Measurements from ENCODE around the gene IGLL5.

The IGLL5 gene

GRCh38 chr22:22865311-22866072, 22.1 kb upstream of the IGLL5 start:
- DNase-seq = no peak

- DNase-seq = no peak
Observed at GRCh38 chr22:22866381-22867111, 21.1 kb upstream of the IGLL5 start.

DNA sequence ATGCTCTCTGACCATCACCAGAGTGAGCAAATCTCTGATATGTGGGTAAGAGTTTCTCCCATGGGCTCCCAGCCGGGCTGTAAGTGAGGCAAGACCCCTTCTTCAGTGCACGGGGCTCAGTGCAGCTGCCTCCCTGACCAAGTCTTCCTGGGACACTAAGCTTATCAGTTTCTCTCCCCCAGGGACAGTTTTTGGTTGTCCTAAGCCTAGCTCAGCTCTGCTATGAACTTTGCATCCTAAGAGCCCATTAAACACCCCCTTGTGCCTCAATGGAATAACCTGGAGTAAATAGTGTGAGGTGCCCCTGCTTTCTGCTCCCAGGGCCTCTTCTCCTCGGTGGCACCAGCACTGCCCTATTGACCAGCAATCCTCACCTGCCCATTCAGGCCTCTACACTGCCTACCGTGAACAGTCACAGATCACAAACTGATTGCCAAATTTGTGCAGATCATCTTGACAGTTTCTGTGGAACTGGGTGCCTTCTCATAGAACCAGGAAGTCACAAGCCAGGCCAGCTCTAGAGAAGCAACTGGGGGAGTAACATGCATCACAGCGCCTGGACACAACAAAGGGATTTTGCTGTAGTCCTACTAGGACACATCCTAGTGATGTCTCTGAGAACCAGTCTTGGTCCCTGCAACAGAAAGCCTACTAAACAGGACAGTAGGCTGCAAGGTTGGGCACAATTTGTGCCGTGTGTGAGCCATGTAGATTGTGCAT, 19.5 kb upstream of the IGLL5 start:
- no peak for DNase-seq

DNA sequence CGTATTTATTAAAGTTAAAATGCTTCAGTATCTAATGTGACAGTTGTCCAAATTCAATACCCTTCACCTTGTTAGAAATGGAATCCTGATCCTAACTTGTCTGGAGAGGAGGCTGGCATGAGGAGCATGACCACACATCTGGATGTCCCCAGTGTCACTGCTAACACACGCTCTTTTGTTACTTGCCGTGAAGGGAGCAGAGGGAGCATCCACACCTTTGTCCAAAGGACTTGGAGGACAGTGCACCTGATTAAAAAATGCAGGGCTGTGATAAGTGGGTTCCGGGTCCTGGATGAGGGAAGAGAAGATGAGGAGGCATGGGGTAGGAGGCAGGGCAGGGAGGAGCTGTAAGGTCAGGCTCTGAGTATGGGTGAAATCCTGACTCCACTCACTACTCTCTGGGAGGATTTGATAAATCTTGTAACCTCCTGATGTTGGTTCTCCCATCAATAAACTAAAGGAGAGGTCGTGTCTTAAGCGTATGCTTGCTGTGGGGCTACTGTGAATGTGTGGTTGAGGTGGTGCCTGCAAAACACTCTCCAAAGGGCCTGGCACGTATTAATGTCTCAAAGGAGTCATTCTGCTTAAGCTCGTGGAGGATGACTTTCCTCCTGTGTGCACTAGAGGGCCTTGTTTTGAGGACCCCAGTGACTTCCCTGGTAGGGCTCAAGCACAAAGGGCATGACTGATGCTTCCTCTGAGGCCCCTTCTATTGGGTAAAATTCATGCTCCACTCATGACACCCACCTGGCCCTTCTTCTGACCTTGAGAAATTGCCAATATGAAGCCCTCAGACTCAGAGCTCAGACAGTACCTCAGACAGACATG, 16.8 kb upstream of the IGLL5 start:
- no peak for DNase-seq

- DNase-seq = no peak
Observed at GRCh38 chr22:22871536-22872278, 15.9 kb upstream of the IGLL5 start.

DNA sequence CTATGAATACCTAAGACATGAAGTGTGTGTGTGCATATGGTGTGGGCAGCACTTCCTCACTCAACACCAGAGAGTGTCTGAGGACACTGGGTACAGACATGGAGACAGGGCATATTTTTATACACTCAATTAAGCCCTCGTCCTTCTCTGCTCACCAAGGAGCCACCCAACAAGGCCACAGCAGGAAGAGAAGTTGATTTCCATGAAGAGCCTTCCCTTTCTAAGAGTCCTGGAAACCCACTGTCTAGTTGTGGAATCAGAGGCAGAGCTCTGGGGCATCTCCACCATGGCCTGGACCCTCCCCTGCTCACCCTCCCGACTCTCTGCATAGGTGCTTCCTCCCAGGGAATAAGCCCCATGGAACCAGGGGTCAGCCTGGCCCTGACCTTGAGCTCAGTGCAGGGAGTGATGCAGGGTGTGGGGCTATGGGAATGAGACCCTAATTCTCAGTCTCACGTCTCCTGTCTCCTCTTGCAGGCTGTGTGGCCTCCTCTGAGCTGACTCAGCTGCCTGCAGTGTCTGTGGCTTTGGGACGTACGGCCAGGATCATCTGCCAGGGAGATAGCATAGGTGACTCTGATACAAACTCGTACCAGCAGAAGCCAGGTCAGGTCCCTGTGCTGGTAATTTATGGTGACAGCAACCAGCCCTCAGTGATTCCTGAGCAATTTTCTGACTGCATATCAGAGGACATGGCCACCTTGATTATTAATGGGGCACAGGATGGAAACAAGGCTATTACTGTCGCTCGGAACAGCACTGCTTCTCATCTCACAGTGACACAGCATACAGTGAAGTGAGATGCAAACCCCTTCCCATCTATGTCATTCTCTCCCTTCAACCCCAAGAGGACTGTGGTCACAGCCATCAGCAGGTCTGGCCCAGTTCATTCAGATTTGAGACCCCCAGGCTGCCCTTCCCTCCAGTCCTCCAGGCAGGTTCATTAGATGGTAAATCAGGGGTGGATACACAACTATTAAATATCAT, 14.6 kb upstream of the IGLL5 start:
- no peak for DNase-seq

- no peak for DNase-seq
Observed at GRCh38 chr22:22877523-22878210, 9.9 kb upstream of the IGLL5 start.

DNA sequence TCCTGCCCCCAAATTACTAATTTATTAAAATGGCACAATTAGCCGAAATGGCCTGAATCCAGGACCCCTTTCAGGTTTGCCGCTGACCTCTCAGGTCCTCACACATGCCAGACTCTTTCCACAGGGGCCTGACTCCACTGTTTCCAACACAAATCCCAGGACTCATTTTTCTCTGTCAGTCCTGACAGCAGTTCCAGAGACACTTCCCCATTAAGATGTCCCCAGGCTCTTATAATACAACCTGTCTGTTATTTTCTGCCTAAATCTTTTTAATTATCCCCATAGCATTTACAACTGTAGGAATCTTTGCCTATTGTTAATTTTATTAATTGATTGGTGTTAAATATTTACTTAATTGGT, 9.4 kb upstream of the IGLL5 start:
- no peak for DNase-seq

DNA sequence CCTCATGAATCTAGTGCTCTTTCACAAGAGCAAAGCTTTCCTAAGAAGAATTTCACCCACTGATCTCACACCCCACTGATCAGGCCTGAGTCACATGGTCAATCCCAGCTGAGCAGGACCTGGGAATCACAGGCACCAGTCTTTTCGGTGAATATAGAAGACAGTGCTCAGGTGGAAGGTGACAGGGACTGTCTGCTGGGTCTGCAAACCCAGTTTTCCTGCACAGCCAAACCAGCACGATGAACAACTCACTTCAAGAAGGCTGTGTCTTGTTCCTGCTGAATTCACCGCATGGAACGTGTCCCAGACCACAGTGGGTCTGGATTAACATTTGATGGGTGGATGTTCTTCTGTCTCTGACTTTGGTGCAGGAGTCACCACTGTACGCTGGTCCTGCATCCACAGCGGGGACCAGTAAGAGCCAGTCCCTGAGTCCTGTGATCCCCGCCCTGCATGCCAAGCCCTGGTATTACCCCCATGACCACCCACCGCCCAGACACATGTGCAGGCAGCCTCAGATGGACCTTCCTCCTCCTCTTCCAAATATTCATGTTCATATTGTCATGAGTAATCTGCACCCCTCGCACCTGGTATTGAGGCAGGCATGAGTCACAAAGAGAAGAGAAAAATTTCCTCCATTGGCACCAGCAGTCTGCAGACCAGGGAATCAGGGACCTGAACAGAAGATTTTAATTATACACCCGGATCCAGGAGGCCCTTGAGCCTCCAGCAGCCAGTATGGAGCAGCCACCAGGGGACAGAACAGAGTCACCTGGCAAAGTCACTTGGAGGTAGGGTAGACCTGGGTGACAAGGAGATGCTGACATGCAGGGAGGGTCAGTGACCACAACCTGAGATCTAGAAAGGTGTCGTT, 8.6 kb upstream of the IGLL5 start:
- DNase-seq = no peak

GRCh38 chr22:22879675-22880155, 7.9 kb upstream of the IGLL5 start:
- no peak for DNase-seq

GRCh38 chr22:22880645-22881044, 7.0 kb upstream of the IGLL5 start:
- DNase-seq = no peak

DNA sequence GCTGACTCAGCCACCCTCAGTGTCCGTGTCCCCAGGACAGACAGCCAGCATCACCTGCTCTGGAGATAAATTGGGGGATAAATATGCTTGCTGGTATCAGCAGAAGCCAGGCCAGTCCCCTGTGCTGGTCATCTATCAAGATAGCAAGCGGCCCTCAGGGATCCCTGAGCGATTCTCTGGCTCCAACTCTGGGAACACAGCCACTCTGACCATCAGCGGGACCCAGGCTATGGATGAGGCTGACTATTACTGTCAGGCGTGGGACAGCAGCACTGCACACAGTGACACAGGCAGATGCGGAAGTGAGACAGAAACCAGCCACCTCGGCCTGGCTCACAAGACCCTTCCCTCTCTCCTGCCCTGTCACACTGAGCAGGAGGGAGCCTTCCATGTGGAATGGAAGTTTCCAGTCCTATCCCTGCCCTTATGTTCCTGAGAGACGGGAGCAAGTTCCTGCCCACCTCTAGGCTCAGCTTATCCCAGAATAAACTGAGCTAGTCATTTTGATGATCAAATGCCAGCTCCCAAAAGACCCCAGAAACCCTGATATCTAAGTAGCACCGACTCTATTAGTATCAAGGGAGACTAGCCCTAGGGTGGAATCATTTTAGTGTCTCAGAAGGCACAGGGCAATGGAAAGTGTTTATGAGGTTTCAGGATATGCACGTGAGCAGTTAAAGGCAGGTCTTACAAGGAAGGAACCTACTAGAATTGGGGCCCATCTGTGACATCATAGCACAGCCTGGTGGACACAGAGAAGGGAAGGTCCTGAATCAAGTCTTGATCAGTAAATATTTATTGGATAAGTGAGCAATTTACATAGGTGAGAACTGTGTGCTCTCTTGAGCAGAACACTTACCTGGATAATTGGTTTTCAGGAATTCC, 6.3 kb upstream of the IGLL5 start:
- no peak for DNase-seq

GRCh38 chr22:22882033-22882717, 5.4 kb upstream of the IGLL5 start:
- DNase-seq = no peak

DNA sequence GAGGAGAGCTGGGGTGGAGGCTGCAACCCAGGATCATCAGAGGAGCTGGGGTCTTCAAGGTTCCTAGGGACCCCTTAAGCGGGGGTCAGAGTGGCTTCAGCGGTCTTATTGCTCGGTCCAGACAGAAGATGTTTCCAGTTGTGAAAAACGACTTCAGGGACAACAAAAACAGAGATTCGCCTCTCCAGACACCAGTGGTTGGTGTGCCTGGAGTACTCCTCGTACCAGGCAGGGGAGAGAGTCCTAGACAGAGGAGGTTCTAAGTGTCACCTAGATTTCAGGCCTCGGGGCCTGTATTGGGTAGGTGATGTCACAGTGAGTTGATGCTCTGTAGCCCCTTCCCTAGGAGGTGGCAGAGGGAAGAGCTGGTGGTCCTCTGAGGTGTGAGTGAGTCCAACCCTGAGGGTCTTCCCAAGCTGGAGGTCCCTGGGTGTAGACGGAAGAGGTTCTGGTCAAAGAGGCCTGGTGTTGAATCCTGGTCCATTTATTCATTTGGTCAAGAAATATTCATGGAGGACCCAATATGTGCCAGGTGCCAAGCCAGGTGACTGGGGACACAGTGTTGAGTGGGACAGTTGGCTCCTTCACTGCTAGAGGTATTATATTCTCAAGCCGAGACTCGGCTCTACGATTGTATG, 4.4 kb upstream of the IGLL5 start:
- DNase-seq = no peak

GRCh38 chr22:22884010-22884887, 3.4 kb upstream of the IGLL5 start:
- DNase-seq = no peak
